IMR-90 (cell line): ENCODE results near the gene TMEM212.

ENCODE experiments used
- CEBPB ChIP-seq: IDR thresholded peaks from 2 replicates; pipeline ENCODE4 v1.6.1; 2012; ENCODE audit warnings: low read depth, low read length, improper control_type of control experiment
- POLR2A ChIP-seq: IDR thresholded peaks from 2 replicates; pipeline ENCODE4 v1.6.1; 2012; ENCODE audit warnings: mild to moderate bottlenecking, low read depth, low read length
- TF ChIP-seq, protein P1 (sequence below): fragments of 150-350 bp; IDR thresholded peaks from 2 replicates; pipeline ENCODE4 v1.6.1; 2016; ENCODE audit warnings: low read depth, mild to moderate bottlenecking, low read length, moderate library complexity, borderline replicate concordance

DNA sequence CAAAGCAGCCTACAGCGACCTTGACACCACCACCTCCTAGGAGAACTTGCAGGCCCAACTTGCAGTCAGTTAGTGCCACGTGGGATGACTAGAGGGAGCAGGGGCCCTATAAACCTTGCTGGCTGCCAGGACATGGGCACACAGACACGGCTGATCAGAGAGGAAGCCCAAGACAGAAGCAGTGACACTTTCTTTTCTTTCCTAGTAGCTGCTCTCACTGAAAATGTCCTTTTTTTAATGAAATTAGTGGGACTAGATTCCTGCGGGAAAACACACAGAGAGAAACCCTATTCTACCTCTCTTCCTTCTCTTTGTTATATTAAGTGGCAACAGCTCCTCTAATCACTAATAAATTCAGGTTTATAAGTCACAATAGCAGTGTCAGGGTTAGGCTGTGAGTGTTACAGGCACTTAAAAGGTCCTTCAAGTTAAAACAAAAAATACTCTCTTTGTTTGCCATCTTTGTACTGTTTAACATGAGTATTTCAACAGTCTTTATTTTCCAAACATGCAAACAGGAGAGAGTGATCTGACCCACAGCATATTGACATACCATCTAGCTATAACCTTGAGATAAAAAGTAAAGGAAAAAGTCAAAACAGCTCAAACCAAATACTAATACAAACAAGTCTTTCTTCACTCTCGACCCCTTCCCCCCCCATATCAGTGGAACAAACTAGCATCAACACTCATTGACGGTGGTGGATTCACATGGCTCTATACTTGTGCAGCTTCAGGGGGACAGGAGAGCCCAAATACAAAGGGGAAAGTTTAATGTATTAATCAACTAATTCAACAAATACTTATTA lies 2.1 kb upstream of the TMEM212 start:
- TF ChIP-seq, protein P1, sequence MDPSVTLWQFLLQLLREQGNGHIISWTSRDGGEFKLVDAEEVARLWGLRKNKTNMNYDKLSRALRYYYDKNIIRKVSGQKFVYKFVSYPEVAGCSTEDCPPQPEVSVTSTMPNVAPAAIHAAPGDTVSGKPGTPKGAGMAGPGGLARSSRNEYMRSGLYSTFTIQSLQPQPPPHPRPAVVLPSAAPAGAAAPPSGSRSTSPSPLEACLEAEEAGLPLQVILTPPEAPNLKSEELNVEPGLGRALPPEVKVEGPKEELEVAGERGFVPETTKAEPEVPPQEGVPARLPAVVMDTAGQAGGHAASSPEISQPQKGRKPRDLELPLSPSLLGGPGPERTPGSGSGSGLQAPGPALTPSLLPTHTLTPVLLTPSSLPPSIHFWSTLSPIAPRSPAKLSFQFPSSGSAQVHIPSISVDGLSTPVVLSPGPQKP, result no peak
- TF ChIP-seq POLR2A (no peak), CEBPB (no peak)
